A549 treated with Mapracorat at 1 μM for 4 hours (cell line): Measurements from ENCODE around the gene LACRT. TPM values are rescaled to one million over a fixed set of nuclear protein-coding genes. Genes with fewer than 3 reads are reported as not detected.

Source experiments
- total RNA-seq: library from RNA; stranded (reverse); fragments of 200-300 nt; extraction: Qiagen RNA extraction; gene quantifications from 5 replicates; pipeline ENCODE4 v1.2.3, GENCODE V29; 2022

LACRT gene, protein sequence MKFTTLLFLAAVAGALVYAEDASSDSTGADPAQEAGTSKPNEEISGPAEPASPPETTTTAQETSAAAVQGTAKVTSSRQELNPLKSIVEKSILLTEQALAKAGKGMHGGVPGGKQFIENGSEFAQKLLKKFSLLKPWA
- total RNA-seq, result not detected in 5 replicates

DNA sequence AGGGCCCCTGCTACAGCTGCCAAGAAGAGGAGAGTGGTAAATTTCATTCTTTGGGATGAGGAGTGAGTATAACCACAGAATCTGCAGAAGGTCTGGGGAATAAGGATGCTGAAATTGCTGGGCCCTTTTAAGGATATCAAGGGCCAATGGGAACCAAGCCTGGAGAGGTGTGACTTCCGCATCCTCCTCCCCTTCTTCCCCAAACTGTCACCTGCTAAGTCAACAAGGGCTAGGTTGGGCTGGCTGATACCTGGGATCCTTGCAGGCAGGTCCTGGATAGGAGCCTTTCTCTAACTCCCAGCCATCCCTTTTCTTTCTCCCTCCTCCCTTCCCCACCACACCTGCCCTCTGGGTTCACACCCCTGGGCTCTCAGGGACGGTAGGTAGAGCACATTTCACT, at the start of gene LACRT:
Gene LACRT (minus strand): TSS at position 101 of the 400 bp plus-strand sequence. CDS start 54 bp downstream, at position 47.

DNA sequence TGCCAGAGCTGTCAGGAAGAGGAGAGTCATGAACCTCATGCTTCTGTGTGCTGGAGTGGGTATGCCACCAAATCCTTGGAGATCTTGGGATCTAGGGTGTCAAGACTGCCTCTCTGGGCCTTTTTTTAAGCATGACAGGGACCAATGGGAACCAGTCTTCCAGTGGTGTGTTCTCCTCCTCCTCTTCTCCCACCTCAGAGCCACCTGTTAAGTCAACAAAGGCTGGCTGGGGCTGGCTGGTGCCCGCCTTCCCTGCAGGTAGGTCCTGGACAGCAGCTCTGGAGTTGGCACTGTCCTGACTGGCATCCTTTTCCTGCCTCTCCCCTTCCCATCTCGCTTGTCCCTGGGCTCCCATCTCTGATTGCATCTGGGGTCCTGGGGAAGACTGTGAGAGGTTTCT, 13.6 kb upstream of the LACRT start, which contains the start of gene DCD:
Gene DCD (minus strand): TSS at position 101 of the 400 bp plus-strand sequence. CDS start 62 bp downstream, at position 39.

DNA sequence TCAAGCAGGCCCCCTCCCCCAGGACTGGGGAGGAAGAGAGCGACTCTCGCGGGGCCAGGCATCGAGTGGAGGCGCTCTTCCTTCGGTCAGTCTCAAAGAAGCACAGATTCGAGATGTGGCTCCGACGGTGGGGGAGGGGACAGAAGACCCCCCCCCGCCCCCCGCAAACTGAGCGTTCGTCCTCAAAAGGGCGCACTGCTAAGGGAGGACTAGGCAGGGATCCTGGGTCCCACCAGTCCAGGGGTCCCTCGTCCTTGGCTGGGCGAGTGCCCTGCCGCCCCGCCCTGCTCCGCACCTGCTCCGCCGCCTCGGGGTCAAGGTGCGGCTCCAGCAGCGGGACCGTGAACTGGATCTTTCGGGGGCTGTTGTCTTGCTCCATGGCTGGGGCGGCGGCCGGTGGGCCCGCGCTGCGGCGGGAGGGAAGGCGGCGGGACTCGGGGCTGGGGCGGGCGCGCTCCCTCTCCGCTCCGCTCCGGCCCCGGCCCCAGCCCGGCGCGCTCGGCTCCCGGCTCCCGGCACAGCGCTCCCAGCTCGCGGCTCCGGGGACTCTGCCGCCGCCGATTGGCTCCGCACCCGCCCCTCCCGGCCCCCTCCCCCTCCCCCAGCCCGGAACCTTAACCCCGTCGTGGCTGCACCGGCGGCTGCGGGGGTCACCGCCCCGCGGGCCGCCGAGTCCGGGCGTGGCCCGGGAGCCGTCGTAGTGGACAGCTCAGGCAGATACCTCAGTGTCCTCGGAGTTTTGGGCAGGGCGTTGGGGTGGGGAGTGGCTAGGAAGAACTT, 46.4 kb downstream of the LACRT start, which contains the start of gene PPP1R1A:
Gene PPP1R1A (minus strand): TSS at position 550 of the 780 bp plus-strand sequence. CDS start 171 bp downstream, at position 379.

Other genes with a start within 250 kb of the LACRT start
- gene ITGA5, start 215.6 kb downstream of the LACRT start, total RNA-seq, result 196 to 304 TPM (median 265 TPM) in 5 replicates
- not detected in 5 replicates for gene GTSF1, start 161.3 kb downstream of the LACRT start, total RNA-seq
- gene NCKAP1L, start 137.1 kb downstream of the LACRT start, total RNA-seq, result not detected in 5 replicates
- gene PDE1B, start 85.3 kb downstream of the LACRT start, total RNA-seq, result 0.06 TPM in 1 of 5 replicates, not detected in the others
- gene PPP1R1A, start 46.2 kb downstream of the LACRT start, total RNA-seq, result 0.09 to 0.20 TPM (median 0.12 TPM) in 3 of 5 replicates, not detected in the others
- gene DCD, start 13.5 kb upstream of the LACRT start, total RNA-seq, result not detected in 5 replicates
- gene MUCL1, start 219.6 kb upstream of the LACRT start, total RNA-seq, result not detected in 5 replicates